ENCODE results near the gene ZNF324B.

GRCh38 chr19:58466760-58467589, 15.6 kb downstream of the ZNF324B start, which contains the start of gene ZNF324:
- TF ChIP-seq ZNF426 (tag by site-specific recombination; IDR thresholded peaks at IDR 0.05), result no peak
- TF ChIP-seq ZNF274 (IDR thresholded peaks at IDR 0.05; ENCODE audit: low read length), result no peak
- no peak for TF ChIP-seq ZNF274 (tag by site-specific recombination; IDR thresholded peaks at IDR 0.05; ENCODE audit: borderline replicate concordance)
- 0 out of 2 replicates have a peak, but pooled peaks have one; percentile 54 for TF ChIP-seq KLF16 (tag by site-specific recombination; IDR thresholded peaks at IDR 0.05)
- peak; percentile 77 for TF ChIP-seq ZIC2 (tag by site-specific recombination; IDR thresholded peaks at IDR 0.05)
- TF ChIP-seq ZNF561 (tag by site-specific recombination; IDR thresholded peaks at IDR 0.05; ENCODE audit: borderline replicate concordance), result 0 out of 2 replicates have a peak, but pooled peaks have one; percentile 54

All from HEK293 (cell line).